HAP-1 (cell line): ENCODE results near the gene SIGLEC5.

ENCODE experiments used
- DNase-seq, 2 experiments: peaks; one replicate each; pipeline ENCODE4 v3.0.0-alpha.2; 2016 to 2020; ENCODE audit warnings: low spot score in 2 of 2
- H3K27me3 ChIP-seq: fragments of 250-450 bp; sonication (Bioruptor Pico); 2 replicates; pipeline ENCODE4 v1.5.1; 2020; ENCODE audit warnings: low read depth, mild to moderate bottlenecking, moderate library complexity
- H3K36me3 ChIP-seq: fragments of 250-450 bp; sonication (Bioruptor Pico); replicated peaks from 2 replicates; pipeline ENCODE4 v1.5.1; 2020; ENCODE audit warnings: mild to moderate bottlenecking
- H3K4me1 ChIP-seq: fragments of 250-450 bp; sonication (Bioruptor Pico); 2 replicates; pipeline ENCODE4 v1.5.1; 2020; ENCODE audit warnings: mild to moderate bottlenecking
- H3K4me3 ChIP-seq: fragments of 250-450 bp; sonication (Bioruptor Pico); 2 replicates; pipeline ENCODE4 v1.5.1; 2020; ENCODE audit warnings: mild to moderate bottlenecking, moderate library complexity
- H3K9me3 ChIP-seq: fragments of 250-450 bp; sonication (Bioruptor Pico); 2 replicates; pipeline ENCODE4 v1.5.1; 2020; ENCODE audit warnings: mild to moderate bottlenecking, moderate library complexity
- in situ Hi-C: fragments of 300-500 bp; cut with MboI; formaldehyde crosslinking; loops from 3 replicates; pipeline ENCODE4 v1.14.3; 2020; ENCODE audit warnings: low sequenced_read_pairs, inconsistent platforms, mixed read lengths

The SIGLEC5 gene

DNA sequence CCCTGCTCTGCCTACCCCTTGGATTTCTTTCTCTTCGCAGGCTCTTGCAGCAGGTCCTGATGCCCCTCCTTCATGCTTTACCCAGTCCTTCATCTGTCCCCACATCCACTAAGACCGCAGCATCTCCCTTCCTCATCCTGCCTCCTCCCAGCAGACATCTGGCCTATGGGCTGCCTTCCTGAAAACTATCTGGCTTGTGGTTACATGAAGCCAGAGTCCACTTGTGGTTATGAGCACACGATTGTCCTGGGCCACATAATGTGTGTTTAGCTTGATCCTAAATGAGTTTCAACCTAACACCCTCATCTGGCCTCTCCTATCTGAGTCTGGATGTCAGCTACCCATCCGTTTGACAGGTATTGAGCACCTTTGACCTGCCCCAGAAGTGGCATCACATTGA is 64.6 kb downstream of the SIGLEC5 start:
- DNase-seq: no peak
- no peaks in the 10 kb centered on the region for H3K9me3 ChIP-seq
- no peaks in the 10 kb centered on the region for H3K36me3 ChIP-seq
- no peak overlapping the region for H3K4me3 ChIP-seq
- in situ Hi-C loops: no loop called here
- H3K4me1 ChIP-seq: no peaks in the 10 kb centered on the region
- peaks cover 4% of the 10 kb centered on the region; the same call in 1 of the 2 replicates for H3K27me3 ChIP-seq

DNA sequence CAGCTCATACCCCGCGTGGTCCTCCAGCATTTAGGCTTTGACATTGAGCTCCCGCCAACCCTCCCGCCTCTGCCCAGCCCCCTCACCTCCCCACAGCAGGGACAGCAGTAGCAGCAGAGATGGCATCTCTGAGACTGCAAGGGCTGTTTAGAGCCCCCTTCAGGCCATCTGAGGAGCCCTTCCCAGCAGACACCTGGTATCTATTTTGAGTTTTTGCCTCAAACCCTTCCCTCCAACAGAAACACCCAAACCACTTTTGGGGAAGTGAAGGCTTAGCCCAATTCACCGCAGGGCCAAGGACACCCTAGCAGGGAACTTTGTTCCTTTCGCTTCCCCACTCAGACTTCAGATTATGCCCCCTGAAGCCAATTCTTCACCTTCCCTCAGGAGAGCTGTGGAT is 65.4 kb downstream of the SIGLEC5 start:
- DNase-seq: no peak
- no peaks in the 10 kb centered on the region for H3K36me3 ChIP-seq
- H3K4me1 ChIP-seq: no peaks in the 10 kb centered on the region
- no peak overlapping the region for H3K4me3 ChIP-seq
- peaks cover 4% of the 10 kb centered on the region; the same call in 1 of the 2 replicates for H3K27me3 ChIP-seq
- in situ Hi-C loops: no loop called here
- no peaks in the 10 kb centered on the region for H3K9me3 ChIP-seq
